Renal cortex interstitium (tissue), 11 donors: ENCODE results near the gene TRIP4. TPM values are rescaled to one million over a fixed set of nuclear protein-coding genes. Genes with fewer than 3 reads are reported as not detected.
A peak's percentile ranks its signal among the peaks of the same experiment; 100 is the strongest.

Experiments
- DNase-seq, 11 donors: peaks; one replicate each; pipeline ENCODE4 v3.0.0-alpha.2; 2013; ENCODE audit warnings: low read depth in 9 of 11, low spot score in 4 of 11; ENCODE audit errors: extremely low read depth in 1 of 11
- polyA plus RNA-seq, 3 donors: library from polyadenylated mRNA; unstranded; fragments of 120-200 nt; gene quantifications; one replicate each; pipeline ENCODE4 v1.2.1, GENCODE V29; 2013; ENCODE audit not compliant: insufficient read length in 3 of 3

The TRIP4 gene
- polyA plus RNA-seq, 3 donors = 36.8 to 48.0 (median 45.3) TPM

DNA sequence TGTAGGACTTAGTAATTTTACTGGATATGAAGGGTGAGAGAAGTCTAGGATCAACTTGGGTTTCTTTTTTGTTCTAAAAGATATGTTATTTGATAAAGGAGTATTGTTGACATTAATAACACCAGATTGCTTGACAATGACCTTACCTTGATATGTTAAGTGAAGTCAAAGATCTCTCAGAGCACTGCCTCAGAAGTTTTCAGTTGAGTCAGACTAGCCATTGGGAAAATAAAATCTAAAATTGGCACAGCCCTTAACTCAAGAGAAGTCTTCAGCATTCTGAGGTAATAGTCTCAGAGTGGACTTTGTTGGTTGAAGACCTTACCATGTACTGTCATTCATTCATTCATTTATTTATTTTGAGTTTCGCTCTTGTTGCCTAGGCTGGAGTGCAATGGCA is 50.3 kb downstream of the TRIP4 start:
- no peak for DNase-seq

DNA sequence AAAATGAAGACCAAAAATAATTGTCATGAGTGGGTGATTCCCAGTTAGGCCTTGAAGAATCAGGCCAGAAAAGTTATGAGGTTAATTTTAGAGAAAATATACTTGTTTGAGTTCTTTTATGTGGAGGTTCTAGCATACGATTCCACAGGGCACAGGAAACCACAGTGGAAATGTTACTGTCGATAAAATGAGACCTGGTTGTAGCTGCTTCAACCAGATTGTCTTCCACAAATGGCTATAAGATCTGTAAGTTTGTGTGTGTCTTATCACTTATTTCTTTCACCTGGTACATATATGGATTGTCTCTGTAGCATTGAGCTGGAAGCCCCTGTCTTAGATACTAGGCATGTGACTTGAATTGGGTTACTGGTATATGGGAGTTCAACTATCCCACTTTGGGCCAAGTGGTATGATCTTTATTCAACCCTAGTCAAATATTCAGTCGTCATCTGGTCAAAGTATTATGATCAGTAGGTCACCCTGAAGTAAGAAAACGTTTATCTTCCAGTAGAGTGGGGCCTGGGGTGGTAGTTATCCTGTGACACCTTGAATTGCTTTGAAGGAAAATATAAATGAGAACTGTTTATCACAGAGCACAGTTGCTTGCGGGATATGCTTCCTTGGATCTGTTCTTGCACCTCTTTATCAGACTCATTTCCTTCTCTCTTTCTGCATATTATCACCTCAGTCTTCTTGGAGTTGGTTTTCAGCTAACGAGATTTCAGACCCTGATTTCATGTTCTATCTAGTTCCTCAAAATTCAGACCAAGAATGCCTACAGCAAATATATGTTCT is 51.2 kb downstream of the TRIP4 start:
- DNase-seq = no peak

DNA sequence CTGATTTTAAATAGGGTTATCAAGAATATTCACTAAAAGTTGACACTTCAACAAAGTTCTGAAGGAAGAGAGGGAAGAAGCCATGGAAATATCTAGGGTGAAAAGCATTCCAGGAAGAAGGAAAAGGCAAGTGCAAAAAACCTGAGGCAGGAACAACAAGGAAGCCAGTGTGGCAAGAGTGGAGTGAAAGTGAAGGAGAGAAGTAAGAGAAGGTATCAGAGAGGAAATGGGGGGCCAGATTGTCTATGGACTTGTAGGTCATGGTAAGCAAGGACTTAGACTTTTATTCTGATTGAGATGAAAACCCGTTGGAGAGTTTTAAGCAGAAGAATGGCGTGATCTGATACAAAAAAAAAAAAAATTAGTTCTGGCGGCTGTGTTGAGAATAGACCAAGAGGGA is 54.2 kb downstream of the TRIP4 start:
- DNase-seq = no peak

DNA sequence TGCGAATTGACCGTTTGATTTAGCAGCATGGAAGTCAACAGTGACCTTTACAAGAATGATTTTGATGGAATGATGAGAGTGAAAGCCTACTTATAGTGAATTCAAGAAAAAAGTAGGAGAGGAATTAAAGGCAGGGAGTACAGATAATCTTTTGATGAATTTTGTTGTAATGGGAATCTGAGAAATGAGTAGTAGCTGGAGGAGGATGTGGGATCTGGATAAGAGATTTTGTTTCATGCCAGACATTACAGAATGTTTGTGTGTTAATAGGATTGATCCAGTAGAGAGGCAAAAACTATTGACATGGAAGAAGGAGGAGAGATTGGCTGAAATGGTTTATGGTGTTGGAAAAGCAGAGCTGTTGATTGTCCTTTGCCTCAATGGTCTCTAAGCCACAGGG is 55.4 kb downstream of the TRIP4 start:
- no peak for DNase-seq

DNA sequence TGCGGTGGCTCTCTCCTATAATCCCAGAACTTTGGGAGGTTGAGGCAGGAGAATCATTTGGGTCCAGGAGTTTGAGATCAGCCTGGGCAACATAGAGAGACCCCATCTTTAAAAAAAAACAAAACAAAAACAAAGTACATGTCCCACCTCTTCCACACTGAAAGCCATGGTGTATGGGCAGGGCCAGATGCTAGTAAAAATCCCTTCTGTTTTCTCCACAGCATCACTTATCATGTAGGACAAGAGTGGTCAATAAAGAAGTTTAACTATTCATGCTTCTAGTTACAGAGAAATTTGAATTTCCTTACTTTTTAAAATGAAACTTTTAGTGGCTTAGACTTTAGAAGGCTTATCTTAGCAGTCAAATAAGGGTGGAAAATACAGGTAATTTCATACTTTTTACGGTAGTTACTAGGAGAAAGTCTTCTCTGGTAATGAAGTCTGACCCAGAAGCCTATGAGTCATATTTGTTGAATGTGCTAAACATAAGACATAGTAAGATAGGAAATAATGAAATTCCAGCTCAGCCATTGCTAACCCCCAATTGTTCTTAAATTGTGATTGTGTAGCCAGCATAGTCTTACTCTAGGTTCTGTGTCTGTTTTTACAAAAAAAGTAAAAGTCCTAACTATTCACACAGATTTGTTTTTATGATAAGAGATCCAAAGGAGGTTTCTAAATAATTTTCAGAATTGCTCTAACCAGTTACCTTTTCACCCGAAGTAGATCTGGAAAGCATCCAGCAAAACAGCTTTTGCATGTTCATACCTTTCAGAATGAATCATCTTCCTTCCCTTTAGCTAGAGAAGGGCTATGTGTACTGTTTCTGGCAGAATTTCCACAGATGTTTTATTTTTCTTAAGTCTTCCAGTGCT is 56.3 kb downstream of the TRIP4 start:
- DNase-seq = no peak

DNA sequence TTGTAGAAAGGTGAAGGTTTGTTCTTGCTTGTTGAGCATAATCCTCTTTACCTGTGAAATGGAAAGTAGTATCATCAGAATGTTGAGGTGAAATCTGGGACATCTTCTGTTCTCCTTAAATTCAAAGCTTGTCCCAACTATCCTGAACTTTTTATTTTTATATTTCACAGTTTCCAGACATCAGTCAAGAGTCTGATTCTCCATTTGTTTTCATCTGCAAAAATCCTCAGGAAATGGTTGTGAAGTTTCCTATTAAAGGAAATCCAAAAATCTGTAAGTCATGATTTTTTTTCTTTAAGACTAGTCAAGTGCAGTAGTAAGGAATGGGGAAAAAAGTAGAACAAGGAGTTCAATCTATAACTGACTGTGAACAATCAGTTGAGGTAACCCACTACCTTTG is 57.2 kb downstream of the TRIP4 start:
- no peak for DNase-seq

DNA sequence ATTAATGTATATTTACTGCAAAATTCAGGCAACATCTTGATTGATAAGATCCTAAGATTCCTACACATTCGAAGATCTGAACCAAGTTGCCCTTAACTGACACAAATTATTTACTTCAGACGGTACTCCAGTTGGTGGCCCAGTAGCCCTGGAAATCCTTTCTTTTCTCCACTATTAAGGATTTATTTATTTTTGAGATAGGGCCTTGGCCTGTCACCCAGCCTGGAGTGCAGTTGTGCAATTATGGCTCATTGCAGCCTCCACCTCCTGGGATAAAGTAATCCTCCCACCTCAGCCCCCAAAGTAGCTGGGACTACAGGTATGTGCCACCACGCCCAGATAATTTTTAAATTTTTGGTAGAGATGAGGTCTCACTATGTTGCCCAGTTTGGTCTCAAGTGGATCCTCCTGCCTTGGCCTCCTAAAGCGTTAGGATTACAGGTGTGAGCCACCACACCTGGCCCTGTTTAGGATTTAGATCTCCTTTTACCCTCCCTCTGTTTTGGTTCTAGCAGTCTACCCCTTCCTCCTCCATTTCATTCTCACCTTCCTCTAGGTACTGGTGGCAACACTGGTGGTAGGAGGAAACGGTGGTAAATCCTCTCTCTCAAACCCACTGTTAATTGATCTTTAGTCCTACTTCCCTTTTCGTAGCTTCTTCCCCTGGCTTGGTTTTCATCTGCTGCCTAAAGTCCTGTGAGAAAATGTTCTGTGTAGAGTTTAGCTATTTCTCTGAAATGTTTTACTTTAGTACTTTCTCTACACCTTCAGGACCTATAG is 60.1 kb downstream of the TRIP4 start:
- DNase-seq = no peak

DNA sequence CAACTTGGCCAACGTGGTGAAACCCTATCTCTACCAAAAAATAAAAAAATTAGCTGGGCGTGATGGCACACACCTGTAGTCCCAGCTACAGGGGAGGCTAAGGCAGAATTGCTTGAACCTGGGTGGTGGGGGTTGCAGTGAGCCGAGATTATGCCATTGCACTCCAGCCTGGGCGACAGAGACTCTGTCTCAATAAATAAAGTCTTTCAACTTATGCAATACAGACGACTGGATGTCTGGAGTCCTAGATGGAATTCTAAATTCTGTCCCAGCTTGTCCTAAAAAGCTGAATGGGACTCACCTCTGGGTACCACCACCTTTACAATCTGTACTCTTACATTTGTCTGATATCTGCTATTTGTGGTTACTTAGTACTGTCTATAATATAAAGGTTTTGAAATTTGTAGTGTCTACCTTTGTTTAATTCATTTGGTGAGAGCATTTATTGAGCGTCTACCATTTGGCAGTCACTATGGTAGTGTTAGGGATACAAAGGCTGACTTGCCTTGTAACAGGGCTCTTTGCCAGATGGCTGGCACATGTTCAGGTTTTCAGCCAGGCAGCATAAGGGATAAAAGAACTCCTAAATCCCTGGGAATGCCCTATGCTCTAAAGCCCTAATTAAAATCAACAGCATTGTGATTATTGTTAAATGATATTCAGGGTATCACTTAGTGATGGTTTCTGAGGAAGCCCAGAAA is 65.5 kb downstream of the TRIP4 start:
- no peak for DNase-seq

DNA sequence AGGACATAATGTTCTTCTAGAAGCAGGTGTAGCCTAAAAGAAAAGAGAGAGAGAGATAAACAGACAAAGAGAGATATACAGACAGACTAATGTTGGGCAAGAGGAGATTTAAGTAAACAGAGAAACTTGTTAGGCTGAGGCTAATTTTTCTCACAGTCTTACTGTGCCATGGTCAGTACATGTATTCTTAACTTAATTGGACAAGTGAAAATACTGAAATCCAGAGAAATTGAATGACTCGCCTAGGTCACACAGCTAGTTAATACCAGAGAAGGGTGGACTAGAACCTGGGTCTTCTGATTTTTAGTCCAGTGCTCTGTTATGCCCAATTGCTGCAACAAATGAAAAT is 66.0 kb downstream of the TRIP4 start:
- no peak for DNase-seq

DNA sequence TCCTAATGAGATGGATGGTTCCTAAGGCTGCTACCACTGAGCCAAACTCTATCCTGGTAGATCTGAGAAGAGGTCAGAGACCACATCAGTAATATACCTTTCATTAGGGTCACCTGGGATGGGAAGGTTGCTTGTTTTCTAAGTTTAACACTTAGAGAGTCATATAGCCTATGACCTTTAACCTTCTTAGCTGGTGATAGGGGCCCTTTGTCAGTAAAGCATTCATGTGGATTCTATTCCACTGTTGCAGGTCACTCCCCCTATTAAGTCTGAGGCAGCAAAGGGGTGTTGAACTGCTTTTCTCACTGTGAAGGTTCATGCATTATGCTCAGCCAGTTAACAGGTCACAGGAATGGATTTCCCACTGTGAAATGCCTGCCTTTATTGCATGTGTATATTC is 66.6 kb downstream of the TRIP4 start:
- DNase-seq = no peak

DNA sequence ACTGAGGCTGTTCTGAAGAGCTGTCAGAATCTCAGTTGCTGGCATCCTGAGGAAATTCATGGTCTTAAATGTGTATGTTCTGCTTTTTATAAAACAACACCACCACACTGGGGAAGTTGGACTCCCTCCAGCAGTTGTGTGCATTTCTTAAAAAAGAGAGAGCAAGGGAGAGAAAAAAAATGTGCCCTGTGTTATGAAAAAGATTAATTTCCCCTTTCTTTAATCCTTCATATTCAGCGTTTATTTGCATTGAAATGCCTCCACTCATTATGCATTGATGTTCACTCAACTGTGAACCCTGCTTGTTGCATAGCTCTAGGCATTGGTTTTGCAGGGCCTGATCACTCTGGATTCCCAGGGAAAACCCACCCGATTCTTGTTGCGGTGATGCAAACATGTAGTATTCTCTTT is 68.3 kb downstream of the TRIP4 start:
- DNase-seq = no peak

DNA sequence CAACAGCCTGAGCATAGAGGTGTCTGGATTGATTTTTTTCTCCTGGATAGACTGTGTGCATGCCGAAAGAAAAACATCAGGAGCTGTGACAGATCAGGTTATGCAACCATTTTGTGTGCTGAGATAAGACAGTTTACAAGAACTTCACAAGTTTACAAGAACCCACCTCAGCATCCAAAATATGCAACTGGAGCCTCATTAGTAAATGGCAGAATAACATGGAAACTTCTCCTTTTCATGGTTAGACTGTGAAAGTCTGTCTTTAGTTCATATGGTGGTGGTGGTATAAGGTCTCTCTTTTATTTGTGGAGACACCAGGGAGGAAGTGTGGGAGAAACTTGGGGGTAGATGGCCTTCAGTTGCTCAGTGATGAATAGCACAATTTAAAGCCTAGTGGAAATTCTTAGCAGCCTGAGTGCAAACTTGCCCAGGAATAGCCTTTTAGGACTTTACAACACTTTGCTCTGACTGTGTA is 69.0 kb downstream of the TRIP4 start:
- DNase-seq = no peak

DNA sequence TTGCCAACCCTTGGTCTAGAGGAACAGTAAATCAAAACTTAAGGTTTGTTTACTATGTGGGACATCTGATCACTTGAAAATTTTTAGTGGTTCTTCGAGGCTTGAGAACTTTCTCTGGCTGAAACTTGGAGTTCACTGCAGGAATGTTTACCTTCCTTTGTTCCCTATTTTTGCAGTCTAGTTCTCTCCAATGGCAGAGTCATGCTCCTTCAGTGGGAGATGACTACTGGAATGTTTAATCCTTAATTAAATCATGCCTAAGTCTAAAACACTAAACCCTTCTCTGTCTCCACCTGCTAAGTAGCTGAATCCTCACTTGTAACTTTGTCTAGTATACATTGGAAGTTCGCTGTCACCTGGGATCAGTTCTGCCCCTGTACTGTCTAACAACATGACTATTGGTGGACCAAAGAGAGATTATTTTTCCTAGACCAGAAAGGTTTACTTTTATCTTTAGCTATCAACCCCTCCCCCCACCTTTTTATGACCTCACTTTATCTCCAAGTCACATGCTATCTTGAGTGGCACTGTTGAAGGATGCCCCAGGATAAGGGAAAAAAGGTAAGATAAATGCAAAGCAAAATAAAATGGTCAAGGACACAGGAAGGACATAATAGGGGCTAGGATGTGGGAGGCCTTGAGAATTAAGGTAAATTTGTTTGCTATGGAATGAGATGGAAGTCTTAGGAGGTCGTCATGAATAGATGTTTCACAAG is 71.6 kb downstream of the TRIP4 start:
- DNase-seq = no peak

DNA sequence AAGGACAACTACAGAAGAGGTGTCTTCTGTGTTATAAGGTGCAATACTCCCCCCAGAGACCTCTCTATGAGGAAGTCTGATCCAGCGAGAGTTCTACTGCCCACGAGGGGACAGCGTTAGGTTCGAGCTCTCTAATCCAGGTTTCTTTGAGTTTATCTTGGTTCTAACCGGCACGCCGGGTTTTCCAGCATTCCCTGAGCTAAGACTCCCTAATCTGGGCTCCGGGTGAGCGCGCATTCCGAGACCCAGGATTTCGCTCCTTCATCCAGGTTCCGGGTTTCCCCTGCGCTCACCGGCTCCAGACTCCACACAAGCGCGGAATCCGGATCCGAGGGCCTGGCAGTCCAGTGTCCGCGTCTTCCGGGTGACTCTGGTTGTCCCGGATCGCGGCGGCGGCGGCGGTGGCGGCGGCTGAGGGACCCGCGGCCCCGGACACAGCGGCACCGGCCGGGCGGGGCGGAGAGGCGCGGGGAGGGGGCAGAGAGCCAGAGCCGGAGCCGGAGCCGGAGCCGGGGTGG is 72.6 kb downstream of the TRIP4 start, which contains the start of gene ZNF609:
ZNF609 (plus strand) TSS at position 373 of the 518 bp plus-strand sequence. CDS start 38,842 bp downstream, outside the sequence.
- DNase-seq = peak; percentile 84 to 97 (median 94)

DNA sequence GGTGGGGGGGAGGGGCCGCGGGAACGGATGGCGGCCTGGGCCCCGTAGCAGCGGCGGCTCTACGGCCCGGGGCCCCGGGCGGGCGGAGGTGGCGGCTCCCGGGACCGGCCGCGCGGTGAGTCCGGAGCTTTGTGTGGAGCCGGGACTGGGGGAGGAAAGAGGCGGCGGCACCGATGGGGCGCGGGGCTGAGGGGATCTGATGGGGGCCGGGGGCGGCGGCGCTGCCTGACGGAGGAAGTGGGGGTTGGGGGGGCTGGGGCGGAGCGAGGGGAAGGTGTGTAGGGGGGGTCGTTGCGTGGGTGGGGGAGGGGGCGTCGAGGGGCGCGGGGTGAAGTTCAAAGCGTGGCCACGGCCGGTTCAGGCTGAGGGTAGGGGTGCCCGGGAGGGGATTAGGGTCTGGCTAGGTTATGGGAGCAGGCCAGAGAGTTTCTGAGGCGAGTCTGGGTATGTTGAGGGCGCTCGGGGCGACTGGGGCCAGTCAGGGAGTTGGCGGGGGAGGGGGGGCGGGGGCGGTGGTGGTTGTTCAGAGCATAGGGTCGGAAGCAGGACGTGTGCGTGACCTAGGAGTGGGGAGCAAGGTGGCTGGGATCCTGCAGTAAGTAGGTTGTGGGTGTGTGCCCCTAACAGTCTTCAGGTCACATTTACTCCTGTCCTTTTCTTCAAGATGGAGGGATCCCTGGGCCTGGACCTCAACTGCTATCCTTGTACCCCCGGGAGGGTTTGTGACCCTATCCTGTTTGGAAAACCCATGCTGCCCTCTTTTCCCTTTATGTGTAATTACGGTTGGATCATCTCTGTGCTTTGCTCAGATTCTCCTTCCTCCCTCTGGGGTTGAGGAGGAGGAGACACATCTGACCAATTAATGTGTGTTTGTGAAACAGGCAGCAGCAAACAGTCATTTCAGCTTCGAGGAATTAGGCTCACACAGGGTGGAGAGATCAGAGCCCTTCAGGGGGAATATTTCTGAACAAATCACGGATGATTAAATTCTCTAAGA is 73.4 kb downstream of the TRIP4 start:
- DNase-seq = peak in 9 of 11 donors; percentile 38 to 65 (median 59)

DNA sequence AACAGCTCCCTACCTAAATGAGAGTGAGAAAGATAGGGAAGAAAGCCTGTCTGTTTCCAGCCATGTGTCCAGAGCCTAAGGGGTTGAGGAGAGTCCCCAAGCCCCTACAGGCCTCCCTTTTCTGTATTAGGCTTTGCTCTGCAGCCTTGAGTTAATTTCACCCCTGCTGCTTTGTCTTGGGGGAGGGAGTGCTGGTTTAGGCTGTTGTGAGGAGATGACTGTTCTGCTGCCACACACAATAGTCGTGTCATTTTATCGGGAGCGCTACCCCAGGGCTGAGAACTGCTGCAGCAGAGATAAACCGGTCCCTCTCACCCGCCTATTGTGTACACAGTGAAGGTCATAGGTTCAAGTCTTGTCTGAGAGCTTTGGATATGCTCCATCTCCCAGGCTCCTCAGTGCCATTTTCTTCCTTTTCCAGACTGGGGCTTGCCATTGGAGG is 74.1 kb downstream of the TRIP4 start:
- DNase-seq = no peak

DNA sequence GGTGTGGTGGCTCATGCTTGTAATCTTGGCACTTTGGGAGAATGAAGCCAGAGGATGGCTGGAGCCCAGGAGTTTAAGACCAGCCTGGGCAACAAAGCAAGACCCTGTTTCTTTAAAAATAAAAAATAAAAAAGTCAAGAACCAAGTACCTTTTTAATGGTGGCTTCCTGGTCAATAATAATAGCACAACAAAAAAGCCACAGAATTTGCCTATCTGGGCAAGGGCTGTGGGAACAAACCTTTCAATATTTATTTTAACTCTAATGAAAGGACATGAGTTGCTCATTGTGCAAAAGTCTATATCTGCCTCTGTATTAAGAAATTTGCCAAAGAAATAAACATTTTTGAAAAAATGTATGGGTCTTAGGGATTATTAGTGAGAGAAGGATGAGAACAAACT is 74.9 kb downstream of the TRIP4 start:
- DNase-seq = no peak
